Activated T-helper 2 cell treated with anti-CD3 and anti-CD28 coated beads, Interferon-gamma antibody, Interleukin-2, Interleukin-4, amounts not matched to agents 10 μg/mL and 5 μg/mL and 100 μg/mL, durations not matched to agents 14 hours and 24 hours and 36 hours (primary cell): Measurements from ENCODE around the gene USP12. TPM values are rescaled to one million over a fixed set of nuclear protein-coding genes. Genes with fewer than 3 reads are reported as not detected.
A peak's percentile ranks its signal among the peaks of the same experiment; 100 is the strongest.

Experiments
- DNase-seq: peaks from one replicate; pipeline ENCODE4 v3.0.0; 2021; ENCODE audit warnings: low spot score
- H3K27ac Mint-ChIP-seq: one replicate; pipeline ENCODE4 v1.8.0; 2021; ENCODE audit warnings: mixed read lengths
- H3K27me3 Mint-ChIP-seq: one replicate; pipeline ENCODE4 v1.8.0; 2021; ENCODE audit warnings: low read depth, mixed read lengths
- H3K36me3 Mint-ChIP-seq: one replicate; pipeline ENCODE4 v1.8.0; 2021; ENCODE audit warnings: low read depth, mixed read lengths
- H3K4me1 Mint-ChIP-seq: one replicate; pipeline ENCODE4 v1.8.0; 2021; ENCODE audit warnings: low read depth, mixed read lengths
- H3K4me3 Mint-ChIP-seq: one replicate; pipeline ENCODE4 v1.8.0; 2021; ENCODE audit warnings: low read depth, mild to moderate bottlenecking, moderate library complexity, mixed read lengths
- H3K9me3 Mint-ChIP-seq: one replicate; pipeline ENCODE4 v1.8.0; 2021; ENCODE audit warnings: mixed read lengths
- intact Hi-C: fragments of 100-400 bp; cut with micrococcal nuclease; formaldehyde crosslinking; loops from one replicate; pipeline ENCODE4 v1.15.1; 2023
- total RNA-seq: library from RNA; stranded (reverse); gene quantifications from 2 replicates; pipeline ENCODE4 v1.2.3, GENCODE V29; 2022

The USP12 gene
- total RNA-seq, 1 donor from 2014 or later, result 40.8 TPM

DNA sequence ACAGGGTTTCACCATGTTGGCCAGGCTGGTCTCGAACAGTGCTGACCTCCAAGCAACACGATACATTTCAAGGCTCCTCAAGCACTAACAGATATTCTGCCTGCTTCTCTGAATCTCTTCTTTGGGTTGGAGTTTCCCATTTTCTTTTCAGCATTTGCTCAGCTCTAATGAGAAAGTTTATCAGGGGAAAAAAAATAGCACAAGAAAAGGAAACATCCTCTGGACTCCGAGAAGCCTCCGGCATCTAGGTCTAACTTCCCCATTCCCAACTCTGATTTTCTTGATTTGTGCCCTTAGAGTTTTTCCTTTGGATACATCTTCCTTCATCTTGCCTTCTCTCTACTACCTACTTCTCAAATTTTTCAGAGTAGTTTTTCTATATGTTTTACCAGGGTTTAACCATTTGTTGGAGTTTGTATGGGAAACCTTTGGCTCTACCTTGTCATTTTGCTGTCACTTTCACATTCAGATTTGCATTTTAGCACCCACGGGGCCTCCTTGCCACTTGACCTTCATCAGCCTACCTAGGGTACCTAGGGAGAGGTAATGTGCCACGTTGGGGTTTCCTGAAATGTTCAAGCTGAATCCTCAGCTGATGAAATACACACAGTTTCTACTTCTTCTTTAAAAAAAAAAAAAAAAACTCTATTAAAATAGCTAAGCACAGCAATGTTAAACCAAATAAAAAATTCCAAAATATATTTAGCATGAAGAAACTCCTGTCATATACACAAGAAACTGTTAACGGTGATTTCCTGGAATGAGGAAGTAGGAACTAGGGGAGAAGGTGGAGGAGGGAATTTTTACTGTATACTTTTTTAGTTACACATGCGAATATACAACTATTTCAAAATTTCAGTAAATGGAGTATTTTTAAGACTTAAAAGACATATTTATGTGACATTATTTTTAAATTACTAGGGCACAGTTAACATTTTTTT is 5.1 kb upstream of the USP12 start:
- H3K9me3 Mint-ChIP-seq, result no peaks in the 10 kb centered on the region
- H3K36me3 Mint-ChIP-seq, result no peaks in the 10 kb centered on the region
- no peak overlapping the region for H3K4me3 Mint-ChIP-seq
- H3K27me3 Mint-ChIP-seq, result no peaks in the 10 kb centered on the region
- intact Hi-C loops, result no loop called here
- H3K4me1 Mint-ChIP-seq, result peaks cover 22% of the 10 kb centered on the region
- no peak overlapping the region for H3K27ac Mint-ChIP-seq
- no peak for DNase-seq

DNA sequence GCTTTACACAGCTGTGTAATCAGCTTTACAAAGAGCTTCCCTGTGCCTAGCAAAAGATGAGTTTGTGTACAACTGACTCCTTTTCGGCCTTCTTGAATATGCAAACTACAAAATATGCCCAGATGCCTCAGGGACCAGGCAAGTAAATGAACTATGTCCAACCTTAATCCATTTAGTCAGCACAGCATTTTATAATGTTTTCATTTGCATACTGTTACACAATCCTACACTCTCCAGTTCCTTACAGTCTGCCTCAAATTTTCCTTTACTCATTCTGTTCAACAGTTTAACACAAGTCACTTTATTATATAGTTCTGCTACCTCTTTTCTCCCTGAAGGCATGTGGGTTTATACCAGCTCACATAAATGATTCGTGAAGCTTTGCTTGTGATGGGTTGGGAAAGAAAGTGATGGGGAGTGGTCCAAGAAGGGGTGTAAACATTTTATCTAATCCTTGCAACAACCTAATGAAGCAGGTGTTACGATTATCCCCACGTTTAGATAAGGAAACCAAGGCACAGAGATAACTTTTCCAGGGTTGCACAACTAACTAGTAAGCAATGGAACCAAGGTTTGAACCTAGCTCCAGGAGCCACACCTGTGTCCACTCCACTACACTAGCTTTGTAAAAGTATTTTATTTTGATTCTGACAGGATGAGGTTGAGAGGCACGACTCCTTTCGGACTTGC is 3.3 kb upstream of the USP12 start:
- H3K9me3 Mint-ChIP-seq, result no peaks in the 10 kb centered on the region
- DNase-seq, result no peak
- H3K27me3 Mint-ChIP-seq, result no peaks in the 10 kb centered on the region
- H3K36me3 Mint-ChIP-seq, result peaks cover 4% of the 10 kb centered on the region
- H3K4me1 Mint-ChIP-seq, result peaks cover 30% of the 10 kb centered on the region
- intact Hi-C loops, result loop anchor here (5.0 kb wide), 3 partner anchors 97 to 447 kb away; partner anchors contain the start of genes LNX2, POLR1D and RASL11A
- no peak overlapping the region for H3K4me3 Mint-ChIP-seq
- peak overlapping the region; percentile 3 for H3K27ac Mint-ChIP-seq

DNA sequence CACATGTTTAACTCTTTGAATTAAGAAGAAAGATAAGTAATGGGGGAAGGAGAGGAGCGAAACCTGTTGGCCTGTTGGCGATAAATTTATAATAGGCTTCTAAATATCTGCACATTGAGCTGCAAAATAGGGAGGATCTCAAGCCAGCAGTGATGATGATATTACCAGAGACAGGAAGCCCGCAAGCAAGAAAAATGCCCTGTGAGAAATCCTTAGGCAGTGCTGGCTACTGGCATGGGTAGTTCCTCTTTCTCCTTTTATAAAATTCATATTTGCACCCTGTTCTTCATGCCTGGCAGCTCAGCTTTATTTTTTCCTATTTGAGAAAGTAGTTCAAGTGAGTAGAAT is 858 bp upstream of the USP12 start:
- H3K27me3 Mint-ChIP-seq, result no peaks in the 10 kb centered on the region
- no peaks in the 10 kb centered on the region for H3K9me3 Mint-ChIP-seq
- intact Hi-C loops, result loop anchor here (1.0 to 5.0 kb wide), 6 partner anchors 23 to 450 kb away; partner anchors contain the start of genes LNX2, POLR1D, RASL11A and RPL21
- H3K4me1 Mint-ChIP-seq, result peaks cover 53% of the 10 kb centered on the region
- H3K4me3 Mint-ChIP-seq, result peak overlapping the region; percentile 80
- peaks cover 4% of the 10 kb centered on the region for H3K36me3 Mint-ChIP-seq
- no peak for DNase-seq
- H3K27ac Mint-ChIP-seq, result peak overlapping the region; percentile 88

DNA sequence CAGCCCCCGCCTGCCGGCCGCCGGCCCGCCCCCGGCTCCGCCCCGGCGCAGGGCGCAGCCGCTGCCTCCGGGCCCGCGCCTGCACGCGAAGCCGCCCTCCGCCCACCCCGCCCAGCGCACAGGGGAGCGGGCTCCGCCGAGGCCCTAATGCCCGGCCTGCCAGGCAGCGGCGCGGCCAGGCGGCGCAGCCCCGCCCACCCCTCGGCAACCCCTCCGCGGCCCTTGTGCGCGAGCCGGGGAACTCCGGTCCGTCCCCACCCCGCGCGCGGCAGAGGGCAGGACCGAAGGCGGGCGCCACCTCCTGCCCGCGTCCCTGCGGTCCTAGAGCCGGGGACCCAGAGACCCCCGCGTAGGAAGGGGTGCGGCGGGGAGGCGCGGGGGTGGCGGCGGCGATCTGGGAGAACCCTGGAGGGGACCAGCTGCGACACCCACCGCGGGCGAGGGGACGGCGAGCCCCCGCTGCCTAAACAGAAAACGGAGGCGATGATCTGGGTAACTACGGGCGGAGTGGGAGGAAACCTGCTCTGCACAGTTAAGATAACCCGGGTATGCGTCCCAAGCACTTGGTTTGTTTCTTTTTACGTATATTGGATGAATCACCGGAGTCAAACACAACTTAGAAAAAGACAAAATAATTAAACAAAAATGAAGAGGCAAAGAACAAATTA is 350 bp upstream of the USP12 start:
- H3K4me1 Mint-ChIP-seq, result peaks cover 53% of the 10 kb centered on the region
- peak overlapping the region; percentile 80 for H3K4me3 Mint-ChIP-seq
- H3K27ac Mint-ChIP-seq, result peak overlapping the region; percentile 88
- no peaks in the 10 kb centered on the region for H3K27me3 Mint-ChIP-seq
- H3K36me3 Mint-ChIP-seq, result peaks cover 4% of the 10 kb centered on the region
- DNase-seq, result peak; percentile 86
- H3K9me3 Mint-ChIP-seq, result no peaks in the 10 kb centered on the region
- intact Hi-C loops, result loop anchor here (1.0 to 5.0 kb wide), 7 partner anchors 23 to 450 kb away; partner anchors contain the start of genes LNX2, POLR1D, RASL11A and RPL21

DNA sequence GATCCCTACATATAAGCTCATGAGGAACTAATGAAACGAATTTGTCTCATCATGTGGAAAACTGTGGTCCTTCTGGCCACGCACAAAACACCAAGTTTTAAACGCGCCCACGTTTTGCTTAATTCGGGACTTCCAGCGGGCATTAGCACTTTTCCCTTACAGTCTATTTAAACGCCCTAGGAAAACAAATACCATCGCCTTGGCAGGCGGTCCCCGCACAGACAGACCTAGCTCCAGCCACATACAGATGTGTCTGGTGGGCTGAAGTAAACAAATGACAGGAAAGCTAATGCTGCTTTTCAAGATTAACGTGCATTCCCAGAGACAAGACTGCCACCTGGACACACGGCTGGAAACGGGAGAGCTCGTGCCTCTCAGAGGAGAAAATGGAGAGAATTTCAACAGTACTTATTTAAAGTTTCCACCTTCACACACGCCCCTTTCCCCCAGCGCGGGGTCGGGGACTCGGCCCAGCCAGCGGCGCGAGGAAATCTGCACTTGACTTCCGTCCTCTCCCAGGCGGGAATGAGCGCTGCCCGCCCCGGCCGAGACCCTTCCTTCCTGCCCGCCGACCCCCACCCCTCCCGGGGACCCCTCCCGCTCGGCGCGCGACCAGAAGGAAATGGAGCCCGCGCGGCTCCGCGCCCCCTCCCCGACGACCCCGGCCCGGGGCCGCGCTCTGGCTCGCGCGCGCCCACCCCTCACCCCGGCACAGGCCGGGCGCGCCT is 931 bp downstream of the USP12 start:
- intact Hi-C loops, result loop anchor here (1.0 to 5.0 kb wide), 5 partner anchors 24 to 452 kb away; partner anchors contain the start of genes LNX2, POLR1D and RASL11A
- peaks cover 57% of the 10 kb centered on the region for H3K4me1 Mint-ChIP-seq
- no peaks in the 10 kb centered on the region for H3K9me3 Mint-ChIP-seq
- peak overlapping the region; percentile 99 for H3K4me3 Mint-ChIP-seq
- H3K27me3 Mint-ChIP-seq, result no peaks in the 10 kb centered on the region
- peaks cover 8% of the 10 kb centered on the region for H3K36me3 Mint-ChIP-seq
- peak overlapping the region; percentile 99 for H3K27ac Mint-ChIP-seq
- peak; percentile 16 for DNase-seq

DNA sequence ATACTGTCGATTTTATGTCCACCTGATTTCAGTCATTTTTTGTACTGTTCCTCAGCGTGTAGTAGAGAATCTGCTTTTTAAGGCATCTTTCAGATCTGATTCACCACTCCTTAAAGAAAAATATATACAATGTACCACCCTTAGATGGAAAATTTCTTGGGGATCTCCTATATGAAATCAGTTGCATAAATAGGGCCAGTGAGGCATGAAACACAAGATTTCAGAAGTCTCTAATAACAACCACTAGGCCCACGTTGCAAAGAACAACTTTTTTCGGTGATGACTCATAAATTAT is 1.4 kb downstream of the USP12 start:
- intact Hi-C loops, result loop anchor here (1.0 to 5.0 kb wide), 5 partner anchors 23 to 452 kb away; partner anchors contain the start of genes LNX2, POLR1D and RASL11A
- Mint-ChIP-seq H3K27me3 (no peaks in the 10 kb centered on the region), H3K27ac (peak overlapping the region; percentile 99), H3K4me3 (peak overlapping the region; percentile 99), H3K4me1 (peaks cover 60% of the 10 kb centered on the region), H3K36me3 (peaks cover 11% of the 10 kb centered on the region), H3K9me3 (no peaks in the 10 kb centered on the region)
- no peak for DNase-seq

DNA sequence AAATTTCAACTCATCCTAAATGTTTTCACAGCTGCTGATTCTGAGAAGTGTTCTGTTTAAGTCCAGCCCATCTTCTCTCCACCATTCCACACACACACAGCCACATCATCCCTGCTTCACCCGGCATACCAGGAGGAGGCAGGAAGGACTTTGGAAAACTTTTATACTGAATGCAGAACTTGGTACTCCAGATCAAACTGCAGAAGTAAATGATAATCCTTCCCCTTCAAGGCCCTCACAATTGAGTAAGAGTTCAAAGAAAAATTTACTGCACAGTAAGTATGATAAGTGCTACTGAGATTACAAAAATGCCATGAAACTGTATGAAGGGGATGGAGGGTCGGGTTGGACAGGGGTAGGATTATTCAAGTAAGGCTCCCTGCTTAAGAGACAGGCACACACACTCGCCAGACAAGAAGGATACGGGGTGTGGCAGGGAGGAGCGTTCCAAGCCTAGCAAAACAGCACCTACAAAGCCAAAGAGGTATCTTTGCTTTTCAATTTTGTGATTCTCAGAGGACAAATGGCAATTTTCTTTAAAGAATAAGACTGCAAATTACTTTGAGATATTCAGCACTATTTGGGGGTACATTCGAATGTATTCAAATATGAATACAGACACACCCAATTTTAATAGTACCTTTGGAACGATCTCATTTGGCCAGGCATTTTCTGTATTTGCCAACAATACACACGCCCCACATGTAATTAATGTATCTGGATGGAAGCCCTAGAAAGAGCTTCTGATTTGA is 2.5 kb downstream of the USP12 start:
- Mint-ChIP-seq H3K36me3 (peaks cover 11% of the 10 kb centered on the region), H3K27me3 (no peaks in the 10 kb centered on the region), H3K9me3 (no peaks in the 10 kb centered on the region), H3K27ac (no peak overlapping the region), H3K4me1 (peaks cover 54% of the 10 kb centered on the region), H3K4me3 (peak overlapping the region; percentile 99)
- intact Hi-C loops, result no loop called here
- DNase-seq, result no peak

DNA sequence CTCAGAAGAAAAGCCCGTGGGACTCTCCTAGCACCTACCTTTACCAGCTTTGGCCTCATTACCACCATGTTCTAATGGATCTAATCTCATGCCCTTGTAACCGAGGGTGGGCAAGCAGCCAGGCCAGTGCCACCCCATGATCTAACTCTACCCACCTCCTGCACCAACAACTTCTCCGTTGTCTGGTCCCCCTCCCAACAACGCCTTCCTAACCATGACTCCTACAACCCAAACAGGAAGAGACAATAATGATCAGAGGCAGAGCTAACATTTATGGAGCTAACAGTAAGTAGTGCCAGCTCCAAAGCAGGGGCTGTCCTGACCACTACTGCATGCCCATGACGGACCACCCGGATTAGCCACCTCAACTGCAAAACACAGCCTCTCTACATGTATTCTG is 3.5 kb downstream of the USP12 start:
- DNase-seq, result no peak
- Mint-ChIP-seq H3K9me3 (no peaks in the 10 kb centered on the region), H3K4me1 (peaks cover 55% of the 10 kb centered on the region), H3K4me3 (peak overlapping the region; percentile 35), H3K27ac (no peak overlapping the region), H3K36me3 (peaks cover 14% of the 10 kb centered on the region), H3K27me3 (no peaks in the 10 kb centered on the region)
- intact Hi-C loops, result no loop called here

DNA sequence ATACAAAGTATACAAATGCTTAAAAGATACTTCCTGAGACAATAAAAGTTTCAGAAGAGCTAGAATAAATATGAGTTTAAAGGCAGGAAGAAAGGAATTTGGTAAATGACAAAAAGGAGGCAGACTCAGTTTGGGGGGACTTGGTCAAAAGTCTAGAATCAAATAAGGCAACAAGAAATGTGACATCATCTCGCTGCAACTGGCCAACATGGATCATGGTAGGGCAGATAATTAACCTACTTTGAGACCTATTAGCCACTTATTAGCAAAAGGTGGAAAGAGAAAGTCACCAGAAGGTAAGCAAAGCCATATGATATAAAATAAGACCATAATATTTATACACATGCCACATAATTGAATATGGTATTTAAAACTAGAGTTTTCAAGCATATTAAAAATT is 5.3 kb downstream of the USP12 start:
- Mint-ChIP-seq H3K9me3 (no peaks in the 10 kb centered on the region), H3K27me3 (no peaks in the 10 kb centered on the region), H3K4me3 (no peak overlapping the region), H3K36me3 (peaks cover 21% of the 10 kb centered on the region), H3K27ac (no peak overlapping the region), H3K4me1 (peaks cover 46% of the 10 kb centered on the region)
- no peak for DNase-seq
- intact Hi-C loops, result no loop called here

DNA sequence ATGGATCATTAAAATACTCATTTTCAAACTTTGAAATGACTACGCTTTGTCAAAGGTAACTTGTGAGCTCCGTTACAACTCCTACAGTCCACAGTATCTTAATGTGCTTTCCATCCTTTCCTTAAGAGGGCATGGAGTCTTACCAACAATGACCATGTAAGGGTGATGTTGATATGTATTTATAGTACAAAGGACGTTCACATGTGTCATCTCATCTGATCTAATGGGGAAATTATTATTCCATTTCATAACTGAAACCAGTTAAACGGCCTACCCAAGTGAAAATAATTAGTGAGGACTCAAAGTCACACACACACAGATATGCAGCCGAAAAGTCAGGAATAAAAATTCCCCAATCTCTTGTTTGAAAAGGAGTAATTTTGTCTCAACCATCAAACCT is 9.6 kb downstream of the USP12 start:
- no peak for DNase-seq
- H3K36me3 Mint-ChIP-seq, result peaks cover 45% of the 10 kb centered on the region
- H3K27me3 Mint-ChIP-seq, result no peaks in the 10 kb centered on the region
- intact Hi-C loops, result no loop called here
- H3K4me1 Mint-ChIP-seq, result peaks cover 30% of the 10 kb centered on the region
- H3K9me3 Mint-ChIP-seq, result peaks cover 13% of the 10 kb centered on the region
- H3K27ac Mint-ChIP-seq, result no peak overlapping the region
- H3K4me3 Mint-ChIP-seq, result no peak overlapping the region

DNA sequence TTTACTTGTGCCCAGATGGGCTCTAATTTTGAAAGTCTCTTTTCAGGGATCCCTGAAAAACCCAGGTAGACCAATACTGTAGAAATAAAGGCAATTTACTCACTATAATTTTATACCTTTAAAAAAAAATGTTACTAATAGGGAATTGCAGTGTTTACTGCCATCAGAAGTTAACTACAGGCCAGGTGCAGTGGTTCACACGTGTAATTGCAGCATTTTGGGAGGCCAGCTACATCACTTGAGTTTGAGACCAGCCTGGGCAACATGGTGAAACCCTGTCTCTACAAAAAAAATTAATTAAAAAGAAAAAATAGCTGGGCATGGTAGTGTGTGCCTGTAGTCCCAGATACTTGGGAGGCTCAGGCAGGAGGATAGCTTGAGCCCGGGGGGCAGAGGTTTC is 10.2 kb downstream of the USP12 start:
- intact Hi-C loops, result no loop called here
- DNase-seq, result no peak
- no peak overlapping the region for H3K4me3 Mint-ChIP-seq
- peaks cover 28% of the 10 kb centered on the region for H3K4me1 Mint-ChIP-seq
- peaks cover 51% of the 10 kb centered on the region for H3K36me3 Mint-ChIP-seq
- peaks cover 18% of the 10 kb centered on the region for H3K9me3 Mint-ChIP-seq
- H3K27ac Mint-ChIP-seq, result no peak overlapping the region
- no peaks in the 10 kb centered on the region for H3K27me3 Mint-ChIP-seq
